Activated T-cell treated with anti-CD3 and anti-CD28 coated beads for 4 hours (primary cell): ENCODE measurements around the gene ISL2.

Experiments used
- DNase-seq: peaks from one replicate; pipeline ENCODE4 v3.0.0-alpha.2; 2020

Gene ISL2

DNA sequence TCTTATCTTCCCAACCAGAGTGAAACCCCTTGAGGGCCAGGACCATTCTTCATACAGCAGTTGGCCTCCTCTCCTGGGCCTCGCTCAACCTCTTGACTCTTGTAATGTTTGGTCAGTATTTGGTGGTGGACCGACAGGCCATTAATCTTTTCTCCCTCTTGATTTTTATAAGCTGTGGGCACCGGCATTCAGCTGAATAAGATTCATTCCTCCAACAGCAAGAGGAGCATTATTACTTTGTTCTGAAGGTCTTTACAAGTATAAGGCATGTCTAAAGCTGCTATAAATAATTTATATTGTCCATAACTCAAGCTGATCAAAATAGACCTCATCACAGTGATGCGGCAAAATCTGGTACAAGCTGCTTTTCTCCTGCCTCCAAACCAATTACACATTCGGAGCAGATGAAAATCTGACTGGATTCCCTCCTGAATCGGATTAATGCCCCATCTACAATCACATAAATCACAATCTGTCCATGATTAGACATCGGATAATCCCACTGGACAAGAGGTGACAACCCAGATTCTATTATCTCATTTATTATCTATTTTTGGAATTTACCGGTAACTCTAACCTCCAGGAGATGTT, 8.4 kb upstream of the ISL2 start:
- no peak for DNase-seq

- no peak for DNase-seq
These were observed 7.6 kb upstream of the ISL2 start for GRCh38 chr15:76328958-76329357.

DNA sequence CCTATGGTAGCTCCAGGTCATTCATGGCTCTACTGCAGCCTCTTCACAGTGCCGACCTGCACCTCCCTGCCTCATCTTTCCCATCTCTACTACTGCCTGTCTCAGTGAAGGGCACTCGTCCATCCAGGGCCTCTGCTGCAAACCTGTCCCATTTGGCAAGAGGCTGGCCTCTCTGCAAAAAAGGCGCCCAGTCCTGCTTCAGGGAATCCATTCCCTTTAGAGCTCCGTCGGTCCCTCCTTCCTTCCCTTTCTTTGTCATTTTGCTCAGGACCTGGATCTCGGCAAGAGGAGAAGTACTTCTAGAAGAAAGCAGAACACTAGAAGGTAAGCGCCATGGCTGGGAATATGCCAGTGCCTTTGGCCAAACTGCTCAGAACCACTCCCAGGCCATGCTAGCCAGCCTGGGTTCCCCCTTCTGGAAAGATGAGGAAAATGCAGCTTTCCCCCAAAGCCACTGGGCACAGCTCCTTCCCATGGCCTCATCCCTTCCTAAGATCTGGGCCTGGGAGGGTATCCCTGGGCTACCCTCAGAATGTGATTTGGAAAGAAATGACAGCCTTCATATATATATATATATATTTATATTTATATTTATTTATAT, 6.4 kb upstream of the ISL2 start:
- no peak for DNase-seq

GRCh38 chr15:76332796-76333195, 3.8 kb upstream of the ISL2 start:
- no peak for DNase-seq

DNA sequence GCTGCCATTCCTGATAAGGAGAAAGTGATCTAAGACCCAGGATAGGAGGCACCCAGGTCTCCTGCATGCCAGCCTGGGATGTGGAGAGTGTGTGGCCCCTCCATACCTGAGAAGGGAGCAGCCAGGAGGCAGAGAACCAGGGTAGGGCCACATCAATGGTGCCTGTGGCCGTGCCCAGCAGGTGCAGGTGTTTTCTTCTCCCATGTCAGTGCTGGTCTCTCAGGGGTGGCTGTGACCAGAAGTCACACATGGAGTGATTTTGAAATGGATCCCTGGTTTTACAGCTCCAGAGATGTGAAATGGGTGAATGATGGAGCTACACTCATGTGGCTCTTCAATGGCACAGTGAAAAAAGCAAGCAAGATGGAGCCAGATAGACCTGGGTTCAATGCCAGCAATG, 3.3 kb upstream of the ISL2 start:
- DNase-seq, result no peak

- DNase-seq, result no peak
These were observed 2.7 kb upstream of the ISL2 start for GRCh38 chr15:76333720-76334437.

- DNase-seq, result no peak
These were observed 1.9 kb upstream of the ISL2 start for GRCh38 chr15:76334438-76335306.

DNA sequence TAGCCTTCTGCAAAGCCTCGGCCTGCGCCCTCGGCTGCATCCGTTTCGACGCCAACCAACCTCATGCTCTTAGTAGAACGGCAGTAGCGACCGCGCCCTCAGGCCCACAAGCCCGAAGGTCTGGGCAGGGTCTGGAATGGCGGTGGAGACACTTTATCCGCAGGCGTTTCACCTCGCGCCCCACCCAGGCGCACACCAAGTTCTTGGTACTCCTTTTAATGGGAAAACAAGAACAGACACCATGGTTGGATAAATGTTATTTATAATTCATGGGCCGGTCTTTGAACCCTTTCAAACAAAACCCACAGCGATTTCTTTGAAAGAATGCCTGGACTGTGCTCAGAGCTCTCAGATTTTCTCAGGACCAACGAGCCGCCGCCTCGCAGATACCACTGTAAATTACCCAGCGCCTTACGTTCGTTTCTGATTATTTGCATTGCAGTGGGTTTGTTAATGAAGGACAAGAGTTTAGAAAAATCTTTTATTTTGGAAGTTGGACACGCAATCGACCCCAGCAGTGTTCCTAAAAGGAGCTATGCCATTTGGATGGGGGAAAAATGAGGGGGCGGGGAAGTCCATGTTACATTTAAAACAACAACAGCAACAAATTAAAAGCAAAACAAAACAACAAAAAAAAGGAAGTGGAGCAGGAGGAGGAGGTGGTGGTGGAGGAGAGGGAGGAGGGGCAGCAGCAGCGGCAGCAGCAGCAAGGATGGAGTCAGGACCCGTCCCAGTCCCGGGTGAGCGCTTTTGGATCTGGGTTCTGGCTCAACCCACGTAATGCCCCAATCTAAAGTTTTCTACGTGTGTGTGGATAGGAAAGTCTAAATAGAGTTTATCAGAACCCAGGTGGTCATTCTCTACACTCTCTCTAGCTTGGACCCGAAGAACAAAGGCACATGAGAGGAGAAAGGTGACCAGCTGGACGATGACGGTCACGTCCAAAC, 993 bp upstream of the ISL2 start:
- DNase-seq, result no peak

GRCh38 chr15:76337059-76337695, 604 bp downstream of the ISL2 start:
- DNase-seq, result no peak

DNA sequence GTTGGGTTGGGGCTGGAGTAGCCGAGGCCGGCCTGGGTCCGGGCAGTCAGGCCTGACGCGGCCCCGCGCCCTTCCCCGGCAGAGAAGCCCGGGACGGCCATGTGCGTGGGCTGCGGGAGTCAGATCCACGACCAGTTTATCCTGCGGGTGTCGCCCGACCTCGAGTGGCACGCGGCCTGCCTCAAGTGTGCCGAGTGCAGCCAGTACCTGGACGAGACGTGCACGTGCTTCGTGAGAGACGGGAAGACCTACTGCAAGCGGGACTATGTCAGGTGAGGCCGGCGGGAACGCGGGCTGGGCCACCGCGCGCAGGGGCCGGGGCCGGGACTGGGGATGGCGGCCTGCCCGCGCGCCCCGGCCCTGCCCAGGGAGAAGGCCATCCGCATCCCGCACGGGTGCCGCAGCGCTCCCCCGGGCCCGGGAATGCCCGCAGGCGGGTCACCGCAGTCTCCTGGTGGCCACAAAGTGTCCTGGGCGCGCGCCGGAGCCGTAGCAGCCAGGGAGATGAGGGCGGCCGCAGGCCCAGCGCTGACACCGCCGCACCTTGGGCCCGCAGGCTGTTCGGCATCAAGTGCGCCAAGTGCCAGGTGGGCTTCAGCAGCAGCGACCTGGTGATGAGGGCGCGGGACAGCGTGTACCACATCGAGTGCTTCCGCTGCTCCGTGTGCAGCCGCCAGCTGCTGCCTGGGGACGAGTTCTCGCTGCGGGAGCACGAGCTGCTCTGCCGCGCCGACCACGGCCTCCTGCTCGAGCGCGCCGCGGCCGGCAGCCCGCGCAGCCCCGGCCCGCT, 1.3 kb downstream of the ISL2 start:
- DNase-seq, result no peak

DNA sequence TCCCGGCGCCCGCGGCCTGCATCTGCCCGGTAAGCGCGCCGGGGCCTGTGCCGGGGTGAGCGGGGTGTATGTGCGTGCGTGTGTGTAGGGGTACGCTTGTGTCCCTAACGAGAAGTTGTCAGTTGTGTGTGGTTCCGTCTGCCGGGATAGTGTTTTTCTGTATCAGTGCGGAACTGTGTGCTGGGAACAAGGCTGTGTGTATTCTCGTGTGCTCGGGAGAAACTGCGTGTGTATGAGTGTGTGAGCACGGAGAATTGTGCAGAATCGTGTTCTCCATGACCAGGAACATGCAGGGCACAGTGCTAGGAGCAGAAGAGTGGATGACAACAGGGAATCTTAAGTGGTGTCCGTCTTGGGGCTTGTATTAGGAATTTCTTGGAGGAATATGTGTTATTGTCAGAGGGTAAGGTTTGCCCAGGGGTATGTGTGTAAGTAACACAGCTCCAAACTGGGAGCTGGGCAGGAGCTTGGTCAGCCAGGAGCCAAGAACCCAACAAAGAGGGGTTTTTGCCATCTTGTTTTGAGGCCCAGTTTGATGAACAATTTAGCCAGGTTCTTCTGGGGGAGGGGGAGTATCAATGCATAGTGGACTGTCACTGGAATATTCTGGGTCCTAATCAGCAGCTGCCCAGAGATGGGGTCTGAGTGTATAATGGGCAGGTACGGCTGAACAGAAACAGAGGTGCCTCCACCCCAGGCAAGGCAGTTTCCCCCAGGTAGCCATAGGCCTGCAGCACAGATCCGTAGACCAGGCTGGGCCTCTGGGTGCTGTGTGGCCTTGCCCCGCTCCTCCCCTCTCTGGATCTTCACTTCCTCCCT, 2.1 kb downstream of the ISL2 start:
- DNase-seq, result no peak

DNA sequence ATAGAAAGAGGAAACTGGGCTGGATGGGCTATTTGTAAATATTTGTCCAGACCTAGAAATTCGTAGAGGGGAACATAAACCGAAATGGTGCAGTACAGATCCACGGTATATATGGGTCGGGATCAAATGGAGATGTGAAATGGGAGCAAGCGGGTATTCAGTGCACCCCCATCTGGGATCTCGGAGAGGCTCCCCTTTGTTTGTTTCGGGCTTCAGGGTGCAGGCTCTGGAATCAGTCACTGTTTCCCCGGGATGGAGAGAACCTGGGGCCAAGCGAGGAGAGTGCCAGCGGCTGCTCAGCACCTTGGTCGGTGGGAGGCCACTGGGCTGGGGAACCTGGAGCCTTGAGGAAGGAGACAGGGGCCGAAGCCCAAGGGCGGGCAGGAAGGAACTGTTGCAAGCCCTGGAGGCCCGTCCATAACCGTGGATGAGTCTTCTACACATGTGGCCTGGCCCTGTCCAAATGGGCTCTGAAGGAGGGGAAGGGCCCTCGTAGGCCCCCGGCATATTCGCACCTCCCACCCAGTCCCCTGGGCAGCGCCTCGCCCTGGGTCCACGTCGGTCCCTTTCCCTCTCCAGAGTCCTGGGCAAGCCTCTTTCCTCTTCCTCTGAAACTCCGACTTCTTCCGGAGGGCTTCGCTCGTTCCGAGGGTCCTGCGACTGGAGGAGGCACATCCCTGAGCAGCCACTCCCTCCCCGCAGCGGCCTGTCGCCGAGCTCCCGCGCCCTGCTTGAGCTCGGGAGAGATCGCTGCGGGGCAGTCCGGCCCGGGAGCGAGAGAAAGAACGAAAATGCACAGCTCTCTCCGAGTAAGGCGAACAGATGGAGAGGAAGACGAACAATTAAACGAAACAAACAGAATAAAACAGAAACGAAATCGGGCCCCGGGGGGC, 3.0 kb downstream of the ISL2 start:
- DNase-seq, result no peak

GRCh38 chr15:76340198-76340802, 3.7 kb downstream of the ISL2 start:
- DNase-seq, result no peak

DNA sequence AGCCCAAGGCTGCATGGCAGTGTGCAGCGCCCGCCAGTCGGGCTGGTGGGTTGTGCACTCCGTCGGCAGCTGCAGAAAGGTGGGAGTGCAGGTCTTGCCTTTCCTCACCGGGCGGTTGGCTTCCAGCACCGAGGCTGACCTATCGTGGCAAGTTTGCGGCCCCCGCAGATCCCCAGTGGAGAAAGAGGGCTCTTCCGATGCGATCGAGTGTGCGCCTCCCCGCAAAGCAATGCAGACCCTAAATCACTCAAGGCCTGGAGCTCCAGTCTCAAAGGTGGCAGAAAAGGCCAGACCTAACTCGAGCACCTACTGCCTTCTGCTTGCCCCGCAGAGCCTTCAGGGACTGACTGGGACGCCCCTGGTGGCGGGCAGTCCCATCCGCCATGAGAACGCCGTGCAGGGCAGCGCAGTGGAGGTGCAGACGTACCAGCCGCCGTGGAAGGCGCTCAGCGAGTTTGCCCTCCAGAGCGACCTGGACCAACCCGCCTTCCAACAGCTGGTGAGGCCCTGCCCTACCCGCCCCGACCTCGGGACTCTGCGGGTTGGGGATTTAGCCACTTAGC, 4.3 kb downstream of the ISL2 start:
- no peak for DNase-seq

- DNase-seq, result no peak
These were observed 4.9 kb downstream of the ISL2 start for GRCh38 chr15:76341366-76342057.

GRCh38 chr15:76342058-76342381, 5.4 kb downstream of the ISL2 start:
- no peak for DNase-seq

- no peak for DNase-seq
These were observed 6.0 kb downstream of the ISL2 start for GRCh38 chr15:76342382-76343201.
